IMR-90 (cell line): ENCODE data around the gene SLC6A12. TPM values are rescaled to one million over a fixed set of nuclear protein-coding genes. Genes with fewer than 3 reads are reported as not detected.

ENCODE experiments used
- ATAC-seq: fragments of 200-7000 bp; cut with Tn5 transposase; 2 replicates; pipeline ENCODE4 v1.9.1; 2020; ENCODE audit warnings: low read depth, mild to moderate bottlenecking, moderate library complexity
- BruUV-seq: library from RNA; stranded (reverse); fragments of 400-500 nt; replicated peaks from 2 replicates; lab custom pipeline; 2021; lab: Mats Ljungman, UMichigan
- CTCF ChIA-PET: fragments of 300-600 bp; formaldehyde crosslinking; extraction: SDS; loops from one replicate; lab custom pipeline; 2021; ENCODE audit warnings: antibody characterized with exemption; lab: Yijun Ruan, JAX
- POLR2A ChIA-PET: fragments of 300-600 bp; sonication (Branson Sonifier 250); formaldehyde crosslinking; loops from one replicate; lab custom pipeline; 2022; ENCODE audit warnings: antibody characterized with exemption; ENCODE audit not compliant: unreplicated experiment; lab: Charles Lee
- DNase-seq: peaks from one replicate; pipeline ENCODE4 v3.0.0; 2013
- H2AFZ ChIP-seq: replicated peaks from 2 replicates; pipeline ENCODE3; 2013; ENCODE audit warnings: low read length, mild to moderate bottlenecking; ENCODE audit not compliant: poor library complexity
- H2AK5ac ChIP-seq: 2 replicates; pipeline ENCODE4 v1.6.1; 2013; ENCODE audit warnings: low read depth, low read length, inconsistent platforms
- H2AK9ac ChIP-seq: replicated peaks from 2 replicates; pipeline ENCODE3; 2013; ENCODE audit warnings: mild to moderate bottlenecking, low read depth, low read length, moderate library complexity; ENCODE audit not compliant: poor library complexity
- H2BK120ac ChIP-seq: 2 replicates; pipeline ENCODE4 v1.6.1; 2013; ENCODE audit warnings: low read depth, low read length, inconsistent platforms
- H2BK15ac ChIP-seq: 3 replicates; pipeline ENCODE4 v1.6.1; 2013; ENCODE audit warnings: low read depth, low read length, inconsistent platforms
- H2BK20ac ChIP-seq: 2 replicates; pipeline ENCODE4 v1.6.1; 2013; ENCODE audit warnings: low read depth, mild to moderate bottlenecking, inconsistent platforms, low read length, moderate library complexity
- H2BK5ac ChIP-seq: 2 replicates; pipeline ENCODE4 v1.6.1; 2013; ENCODE audit warnings: mild to moderate bottlenecking, low read depth, low read length, inconsistent platforms; ENCODE audit not compliant: poor library complexity, severe bottlenecking
- H3K14ac ChIP-seq: replicated peaks from 2 replicates; pipeline ENCODE4 v1.6.1; 2013; ENCODE audit warnings: low read depth, low read length, inconsistent platforms
- H3K18ac ChIP-seq: 2 replicates; pipeline ENCODE4 v1.6.1; 2013; ENCODE audit warnings: low read depth, low read length, control low read depth
- H3K23ac ChIP-seq: 2 replicates; pipeline ENCODE4 v1.6.1; 2013; ENCODE audit warnings: low read depth, low read length, inconsistent platforms
- H3K27ac ChIP-seq: 2 replicates; pipeline ENCODE4 v1.5.1; 2013; ENCODE audit warnings: mild to moderate bottlenecking, control low read depth, low read length; ENCODE audit not compliant: insufficient read depth
- H3K27me3 ChIP-seq: 2 replicates; pipeline ENCODE4 v1.6.1; 2013; ENCODE audit warnings: low read length; ENCODE audit not compliant: control insufficient read depth, insufficient read depth
- H3K36me3 ChIP-seq: 2 replicates; pipeline ENCODE4 v1.6.1; 2013; ENCODE audit warnings: low read length, mixed read lengths; ENCODE audit not compliant: control insufficient read depth, insufficient read depth
- H3K4ac ChIP-seq: 2 replicates; pipeline ENCODE4 v1.6.1; 2013; ENCODE audit warnings: low read depth, low read length, inconsistent platforms
- H3K4me1 ChIP-seq: 2 replicates; pipeline ENCODE4 v1.6.1; 2013; ENCODE audit warnings: low read length, mixed read lengths; ENCODE audit not compliant: control insufficient read depth, insufficient read depth
- H3K4me2 ChIP-seq: 2 replicates; pipeline ENCODE4 v1.6.1; 2013; ENCODE audit warnings: low read depth, mild to moderate bottlenecking, control low read depth, low read length, moderate library complexity
- H3K4me3 ChIP-seq: 2 replicates; pipeline ENCODE4 v1.5.1; 2013; ENCODE audit warnings: low read depth, mild to moderate bottlenecking, control low read depth, low read length, moderate library complexity; ENCODE audit not compliant: insufficient read depth
- H3K56ac ChIP-seq: 2 replicates; pipeline ENCODE4 v1.6.1; 2013; ENCODE audit warnings: low read length, inconsistent platforms; ENCODE audit not compliant: insufficient read depth; ENCODE audit errors: extremely low read depth
- H3K79me1 ChIP-seq, 2 experiments: 2 replicates each; pipeline ENCODE4 v1.6.1; 2013; ENCODE audit warnings: low read length in 2 of 2, inconsistent platforms in 1 of 2, low read depth in 1 of 2
- H3K9ac ChIP-seq: 2 replicates; pipeline ENCODE4 v1.6.1; 2013; ENCODE audit warnings: low read depth, low read length, control low read depth
- H3K9me1 ChIP-seq: 2 replicates; pipeline ENCODE4 v1.6.1; 2013; ENCODE audit warnings: low read length, inconsistent platforms; ENCODE audit not compliant: insufficient read depth
- H3K9me3 ChIP-seq: 2 replicates; pipeline ENCODE4 v1.6.1; 2013; ENCODE audit warnings: low read length; ENCODE audit not compliant: control insufficient read depth, insufficient read depth
- H4K20me1 ChIP-seq: 2 replicates; pipeline ENCODE4 v1.6.1; 2013; ENCODE audit warnings: low read length, inconsistent platforms; ENCODE audit not compliant: insufficient read depth
- H4K5ac ChIP-seq: 2 replicates; pipeline ENCODE4 v1.6.1; 2013; ENCODE audit warnings: mild to moderate bottlenecking, low read depth, low read length, control low read depth
- H4K8ac ChIP-seq, 2 experiments: 2 replicates each; pipeline ENCODE4 v1.6.1; 2013; ENCODE audit warnings: low read depth in 2 of 2, low read length in 2 of 2, control low read depth in 1 of 2, inconsistent platforms in 1 of 2
- H4K91ac ChIP-seq: 2 replicates; pipeline ENCODE4 v1.6.1; 2013; ENCODE audit warnings: low read depth, low read length, inconsistent platforms; ENCODE audit not compliant: insufficient read depth
- CEBPB ChIP-seq: IDR thresholded peaks from 2 replicates; pipeline ENCODE4 v1.6.1; 2012; ENCODE audit warnings: low read depth, low read length, improper control_type of control experiment
- FOS ChIP-seq: fragments of 150-350 bp; IDR thresholded peaks from 2 replicates; pipeline ENCODE4 v1.6.1; 2016; ENCODE audit warnings: low read depth, low read length
- MAFK ChIP-seq: IDR thresholded peaks from 2 replicates; pipeline ENCODE4 v1.6.1; 2012; ENCODE audit warnings: low read depth, low read length, improper control_type of control experiment
- USF2 ChIP-seq: fragments of 150-350 bp; IDR thresholded peaks from 2 replicates; pipeline ENCODE4 v1.6.1; 2017; ENCODE audit warnings: mild to moderate bottlenecking, antibody characterized with exemption, low read length, low read depth
- WGBS, 2 experiments: methylation state at CpG; one replicate each; pipeline versions ENCODE4 v1.1.5 to v1.1.7; 2013; ENCODE audit warnings: missing lambda C conversion rate in 2 of 2; ENCODE audit not compliant: insufficient read length in 1 of 2; ENCODE audit errors: extremely low coverage in 2 of 2; 5-methylcytosine and 5-hydroxymethylcytosine counted together
- dilution Hi-C: fragments of 300-500 bp; cut with HindIII; formaldehyde crosslinking; loops from one replicate; pipeline ENCODE4 v1.14.3; 2018; ENCODE audit warnings: low sequenced_read_pairs; ENCODE audit not compliant: unreplicated experiment
- in situ Hi-C: fragments of 300-500 bp; cut with MboI; formaldehyde crosslinking; loops from 3 replicates; pipeline ENCODE4 v1.14.3; 2019; ENCODE audit warnings: low sequenced_read_pairs, inconsistent platforms, mixed read lengths
- intact Hi-C: fragments of 100-400 bp; cut with micrococcal nuclease; formaldehyde crosslinking; loops from 2 replicates; pipeline ENCODE4 v1.10.0; 2022
- polyA plus RNA-seq, 3 experiments: library from polyadenylated mRNA; depleted of rRNA; stranded (reverse); fragments of >200 nt; gene quantifications; 2 replicates each; pipeline ENCODE4 v1.2.3, GENCODE V29; 2012; ENCODE audit warnings: low replicate concordance in 1 of 3
- total RNA-seq: library from RNA; depleted of rRNA; stranded (reverse); fragments of >200 nt; gene quantifications from 2 replicates; pipeline ENCODE4 v1.2.3, GENCODE V29; 2012

SLC6A12 gene
- total and polyA plus RNA-seq, 2 of the 4 experiments (the other 2 are of a cell fraction), result not detected

DNA sequence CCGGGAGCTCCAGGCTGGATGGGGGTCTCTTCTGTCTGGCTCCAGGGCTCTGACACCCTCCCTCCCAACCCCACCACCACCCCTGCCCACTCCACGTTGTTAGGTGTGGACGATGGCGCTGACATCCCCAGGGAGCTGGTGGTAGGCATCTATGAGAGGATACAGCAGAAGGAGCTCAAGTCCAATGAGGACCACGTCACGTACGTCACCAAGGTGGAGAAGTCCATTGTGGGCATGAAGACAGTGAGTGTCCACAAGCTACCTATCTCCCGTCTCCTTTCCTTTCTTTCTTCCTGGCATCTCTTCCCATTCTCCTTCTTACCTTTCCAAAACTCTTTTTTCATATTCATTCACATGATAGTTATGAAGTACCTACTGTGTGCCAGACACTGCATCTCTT, 52.1 kb downstream of the SLC6A12 start:
- no peak overlapping the region for H3K23ac ChIP-seq
- H3K9me3 ChIP-seq, result no peaks in the 10 kb centered on the region
- H3K4ac ChIP-seq, result no peak overlapping the region
- no peak overlapping the region for H2BK20ac ChIP-seq
- H3K27me3 ChIP-seq, result peaks cover 36% of the 10 kb centered on the region
- H2BK120ac ChIP-seq, result no peak overlapping the region
- H3K4me2 ChIP-seq, result no peak overlapping the region
- intact Hi-C loops, result no loop called here
- H3K27ac ChIP-seq, result no peak overlapping the region
- no peak overlapping the region for H3K18ac ChIP-seq
- DNase-seq, result no peak
- H3K9me1 ChIP-seq, result no peaks in the 10 kb centered on the region
- no peak overlapping the region for H3K9ac ChIP-seq
- no peak for ATAC-seq
- in situ Hi-C loops, result no loop called here
- WGBS, 2 experiments, result no CpG with 5 or more reads among the region's 8 CpGs
- H3K79me1 ChIP-seq, result no peaks in the 10 kb centered on the region
- no peak overlapping the region for H4K8ac ChIP-seq
- POLR2A ChIA-PET, result no interaction called here
- dilution Hi-C loops, result no loop called here
- H4K91ac ChIP-seq, result no peak overlapping the region
- H3K56ac ChIP-seq, result no peak overlapping the region
- no peak overlapping the region for H3K4me3 ChIP-seq
- no peak overlapping the region for H2BK5ac ChIP-seq
- no peaks in the 10 kb centered on the region for H3K36me3 ChIP-seq
- TF ChIP-seq USF2 (no peak), FOS (no peak), MAFK (no peak), CEBPB (no peak)
- H2AK5ac ChIP-seq, result no peak overlapping the region
- H4K5ac ChIP-seq, result no peak overlapping the region
- no peak overlapping the region for H2AFZ ChIP-seq
- CTCF ChIA-PET, result no interaction called here
- no peak overlapping the region for H2AK9ac ChIP-seq
- H4K20me1 ChIP-seq, result no peaks in the 10 kb centered on the region
- no peak overlapping the region for H2BK15ac ChIP-seq
- no peak overlapping the region for H3K14ac ChIP-seq
- H3K4me1 ChIP-seq, result no peaks in the 10 kb centered on the region
- BruUV-seq, result no TSS peak
